A673 (cell line): Measurements from ENCODE around the gene ZNF511. TPM values are rescaled to one million over a fixed set of nuclear protein-coding genes. Genes with fewer than 3 reads are reported as not detected.

Experiments used
- BruUV-seq: library from RNA; stranded (reverse); fragments of 400-500 nt; replicated peaks from 2 replicates; lab custom pipeline; 2021; lab: Mats Ljungman, UMichigan
- CTCF ChIA-PET: fragments of 300-600 bp; sonication (Branson Sonifier 250); formaldehyde crosslinking; loops from one replicate; lab custom pipeline; 2022; ENCODE audit warnings: antibody characterized with exemption; lab: Charles Lee
- POLR2A ChIA-PET: fragments of 300-600 bp; sonication (Branson Sonifier 250); formaldehyde crosslinking; loops from one replicate; lab custom pipeline; 2022; ENCODE audit warnings: antibody characterized with exemption; ENCODE audit not compliant: low non-redundant PET; lab: Charles Lee
- DNase-seq: peaks from one replicate; pipeline ENCODE4 v3.0.0-alpha.2; 2015; ENCODE audit warnings: low spot score
- H3K27ac ChIP-seq: fragments of 200-600 bp; sonication (generic); 2 replicates; pipeline ENCODE4 v1.5.1; 2016; ENCODE audit warnings: mixed run types, low read depth, mild to moderate bottlenecking, mixed read lengths, antibody characterized with exemption, low read length; ENCODE audit not compliant: poor library complexity, severe bottlenecking
- H3K27me3 ChIP-seq: fragments of 200-600 bp; sonication (generic); replicated peaks from 2 replicates; pipeline ENCODE4 v1.6.1; 2017; ENCODE audit warnings: mixed run types, low read depth, mild to moderate bottlenecking, mixed read lengths, antibody characterized with exemption, low read length; ENCODE audit not compliant: insufficient read depth, poor library complexity
- H3K36me3 ChIP-seq: fragments of 200-600 bp; sonication (generic); 2 replicates; pipeline ENCODE4 v1.6.1; 2016; ENCODE audit warnings: mixed run types, mild to moderate bottlenecking, mixed read lengths, antibody characterized with exemption, low read length; ENCODE audit not compliant: insufficient read depth, poor library complexity, severe bottlenecking
- H3K4me1 ChIP-seq: fragments of 200-600 bp; sonication (generic); 2 replicates; pipeline ENCODE4 v1.6.1; 2017; ENCODE audit warnings: mixed run types, mild to moderate bottlenecking, mixed read lengths, antibody characterized with exemption, low read length; ENCODE audit not compliant: insufficient read depth, poor library complexity, severe bottlenecking
- H3K4me3 ChIP-seq: fragments of 200-600 bp; sonication (generic); 2 replicates; pipeline ENCODE4 v1.5.1; 2016; ENCODE audit warnings: low read depth, mixed run types, mild to moderate bottlenecking, mixed read lengths, low read length; ENCODE audit not compliant: poor library complexity, severe bottlenecking
- H3K9me3 ChIP-seq: fragments of 200-600 bp; sonication (generic); 2 replicates; pipeline ENCODE4 v1.6.1; 2016; ENCODE audit warnings: mixed run types, low read depth, mild to moderate bottlenecking, mixed read lengths, antibody characterized with exemption, low read length; ENCODE audit not compliant: poor library complexity, severe bottlenecking
- EZH2 ChIP-seq: fragments of 200-600 bp; sonication (generic); IDR thresholded peaks from 2 replicates; pipeline ENCODE4 v1.6.1; 2017; ENCODE audit warnings: borderline replicate concordance, low read depth, mild to moderate bottlenecking, mixed read lengths, antibody characterized with exemption, low read length; ENCODE audit not compliant: poor library complexity, severe bottlenecking
- intact Hi-C: fragments of 100-400 bp; cut with micrococcal nuclease; formaldehyde crosslinking; loops from one replicate; pipeline ENCODE4 v1.10.0; 2022; ENCODE audit not compliant: unreplicated experiment
- total RNA-seq: library from RNA; stranded (reverse); gene quantifications from 2 replicates; pipeline ENCODE4 v1.2.3, GENCODE V29; 2021
- TF ChIP-seq, protein P1 (sequence below): fragments of 300-800, 200-600 bp; sonication (generic); conservative IDR thresholded peaks from 2 replicates; pipeline ENCODE4 v1.5.1; 2017; ENCODE audit warnings: low read depth, mild to moderate bottlenecking, antibody characterized with exemption, low read length, moderate library complexity, mixed read lengths

Gene ZNF511
- total RNA-seq, 1 experiment from 2014 or later = 61.4 TPM

DNA sequence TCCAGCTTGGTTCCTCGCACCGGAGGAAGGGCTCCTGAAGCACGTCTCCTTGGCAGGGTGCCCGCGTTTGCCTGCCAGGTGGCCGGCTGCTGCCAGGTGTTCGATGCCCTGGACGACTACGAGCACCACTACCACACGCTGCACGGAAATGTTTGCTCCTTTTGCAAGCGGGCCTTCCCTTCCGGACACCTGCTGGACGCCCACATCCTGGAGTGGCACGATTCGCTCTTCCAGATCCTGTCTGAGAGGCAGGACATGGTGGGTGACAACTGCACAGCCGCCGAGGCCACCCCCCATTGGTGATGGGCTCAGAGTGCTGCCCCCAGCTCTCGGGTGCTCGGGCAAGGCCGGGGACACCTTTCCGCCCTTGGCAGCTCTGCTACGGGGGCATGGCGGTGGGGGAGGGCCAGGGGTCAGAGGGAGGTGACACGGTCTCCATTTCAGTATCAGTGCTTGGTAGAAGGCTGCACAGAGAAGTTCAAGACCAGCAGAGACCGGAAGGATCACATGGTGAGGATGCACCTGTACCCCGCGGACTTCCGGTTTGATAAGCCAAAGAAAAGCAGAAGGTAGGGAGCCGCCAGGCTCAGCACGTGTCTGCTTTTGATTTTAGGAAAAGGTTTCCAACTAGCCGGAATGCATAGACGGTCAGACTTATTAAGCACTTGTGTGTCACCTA is 1.1 kb downstream of the ZNF511 start:
- Histone ChIP-seq H3K27ac (no peak overlapping the region), H3K9me3 (no peaks in the 10 kb centered on the region), H3K36me3 (peaks cover 14% of the 10 kb centered on the region), H3K4me1 (peaks cover 3% of the 10 kb centered on the region), H3K4me3 (no peak overlapping the region), H3K27me3 (no peaks in the 10 kb centered on the region)
- ChIA-PET CTCF (no interaction called here), POLR2A (no interaction called here)
- no peak for DNase-seq
- intact Hi-C loops = no loop called here
- TF ChIP-seq EZH2 = no peak
- no TSS peak for BruUV-seq

DNA sequence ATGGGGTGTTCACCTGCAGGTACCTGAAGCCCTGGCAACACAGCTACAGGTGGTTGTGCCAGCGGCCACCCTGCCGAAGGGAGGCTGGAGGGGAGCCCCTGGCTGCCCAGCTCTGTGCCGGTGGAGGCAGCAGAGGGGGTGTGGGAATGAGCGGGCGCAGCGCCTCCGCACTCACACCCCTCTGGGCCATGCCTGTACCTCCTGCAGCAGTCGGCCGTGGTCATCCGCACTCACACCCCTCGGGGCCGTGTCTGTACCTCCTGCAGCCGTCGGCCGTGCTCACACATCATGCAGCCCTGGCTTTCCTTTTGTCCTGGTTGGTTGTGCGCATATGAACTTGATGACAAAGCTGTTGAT is 1.7 kb downstream of the ZNF511 start:
- H3K36me3 ChIP-seq = peaks cover 14% of the 10 kb centered on the region
- no TSS peak for BruUV-seq
- TF ChIP-seq, protein P1, sequence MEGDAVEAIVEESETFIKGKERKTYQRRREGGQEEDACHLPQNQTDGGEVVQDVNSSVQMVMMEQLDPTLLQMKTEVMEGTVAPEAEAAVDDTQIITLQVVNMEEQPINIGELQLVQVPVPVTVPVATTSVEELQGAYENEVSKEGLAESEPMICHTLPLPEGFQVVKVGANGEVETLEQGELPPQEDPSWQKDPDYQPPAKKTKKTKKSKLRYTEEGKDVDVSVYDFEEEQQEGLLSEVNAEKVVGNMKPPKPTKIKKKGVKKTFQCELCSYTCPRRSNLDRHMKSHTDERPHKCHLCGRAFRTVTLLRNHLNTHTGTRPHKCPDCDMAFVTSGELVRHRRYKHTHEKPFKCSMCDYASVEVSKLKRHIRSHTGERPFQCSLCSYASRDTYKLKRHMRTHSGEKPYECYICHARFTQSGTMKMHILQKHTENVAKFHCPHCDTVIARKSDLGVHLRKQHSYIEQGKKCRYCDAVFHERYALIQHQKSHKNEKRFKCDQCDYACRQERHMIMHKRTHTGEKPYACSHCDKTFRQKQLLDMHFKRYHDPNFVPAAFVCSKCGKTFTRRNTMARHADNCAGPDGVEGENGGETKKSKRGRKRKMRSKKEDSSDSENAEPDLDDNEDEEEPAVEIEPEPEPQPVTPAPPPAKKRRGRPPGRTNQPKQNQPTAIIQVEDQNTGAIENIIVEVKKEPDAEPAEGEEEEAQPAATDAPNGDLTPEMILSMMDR = no peak
- no peak for TF ChIP-seq EZH2
- POLR2A ChIA-PET = no interaction called here
- H3K4me3 ChIP-seq = no peak overlapping the region
- H3K27ac ChIP-seq = no peak overlapping the region
- CTCF ChIA-PET = no interaction called here
- peaks cover 3% of the 10 kb centered on the region for H3K4me1 ChIP-seq
- no peaks in the 10 kb centered on the region for H3K9me3 ChIP-seq
- H3K27me3 ChIP-seq = no peaks in the 10 kb centered on the region
- intact Hi-C loops = no loop called here
- DNase-seq = no peak

DNA sequence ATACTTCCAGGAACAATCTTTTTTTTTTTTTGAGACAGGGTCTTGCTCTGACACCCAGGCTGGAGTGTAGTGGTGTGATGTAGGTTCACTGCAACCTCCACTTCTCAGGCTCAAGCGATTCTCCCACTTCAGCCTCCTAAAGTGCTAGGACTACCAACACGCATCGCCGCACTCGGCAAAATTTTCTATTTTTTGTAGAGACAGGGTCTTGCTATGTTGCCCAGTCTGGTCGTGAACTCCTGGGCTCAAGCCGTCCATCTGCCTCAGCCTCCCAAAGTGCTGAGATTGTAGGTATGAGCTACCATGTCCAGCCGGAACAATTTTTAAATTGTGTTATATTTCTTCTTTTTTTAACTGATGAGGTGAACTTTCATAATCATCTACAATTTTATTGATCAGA is 2.1 kb downstream of the ZNF511 start:
- intact Hi-C loops = no loop called here
- ChIA-PET CTCF (no interaction called here), POLR2A (no interaction called here)
- no TSS peak for BruUV-seq
- Histone ChIP-seq H3K4me3 (no peak overlapping the region), H3K36me3 (peaks cover 14% of the 10 kb centered on the region), H3K27ac (no peak overlapping the region), H3K9me3 (no peaks in the 10 kb centered on the region), H3K4me1 (peaks cover 3% of the 10 kb centered on the region), H3K27me3 (no peaks in the 10 kb centered on the region)
- no peak for DNase-seq
- TF ChIP-seq, protein P1 = no peak
- TF ChIP-seq EZH2 = no peak

DNA sequence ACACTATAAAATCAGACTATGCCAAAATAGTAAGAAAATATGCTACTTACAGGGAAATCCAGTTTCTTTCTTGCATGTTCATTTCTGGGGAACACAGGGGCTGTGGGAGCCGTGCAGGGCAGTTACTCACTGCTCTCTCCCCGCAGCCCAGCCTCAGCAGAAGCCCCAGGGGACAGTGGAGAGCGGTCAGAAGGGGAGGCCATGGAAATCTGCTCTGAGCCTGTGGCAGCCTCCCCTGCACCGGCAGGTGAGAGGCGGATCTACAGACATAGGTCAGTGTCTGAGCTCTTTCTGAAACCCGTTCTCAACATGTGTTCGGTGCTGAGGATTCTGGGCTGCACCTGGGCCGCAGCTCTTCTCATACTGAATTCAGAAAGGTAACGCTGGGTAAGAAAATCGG is 2.9 kb downstream of the ZNF511 start:
- Histone ChIP-seq H3K27ac (no peak overlapping the region), H3K9me3 (no peaks in the 10 kb centered on the region), H3K4me3 (no peak overlapping the region), H3K36me3 (peaks cover 14% of the 10 kb centered on the region), H3K4me1 (peaks cover 3% of the 10 kb centered on the region), H3K27me3 (no peaks in the 10 kb centered on the region)
- ChIA-PET POLR2A (no interaction called here), CTCF (no interaction called here)
- no peak for DNase-seq
- intact Hi-C loops = no loop called here
- no TSS peak for BruUV-seq
- TF ChIP-seq, protein P1 = no peak
